ENCODE data around the gene GPX1. TPM values are rescaled to one million over a fixed set of nuclear protein-coding genes. Genes with fewer than 3 reads are reported as not detected.
A peak's percentile ranks its signal among the peaks of the same experiment; 100 is the strongest.
"Not testable (repeated sequence)": the region's sequence is repeated elsewhere in the genome, so short reads cannot be mapped to it uniquely, and the experiment has no call there.

Gene GPX1
- total RNA-seq, 1 donor from 2014 or later: 633 TPM

DNA sequence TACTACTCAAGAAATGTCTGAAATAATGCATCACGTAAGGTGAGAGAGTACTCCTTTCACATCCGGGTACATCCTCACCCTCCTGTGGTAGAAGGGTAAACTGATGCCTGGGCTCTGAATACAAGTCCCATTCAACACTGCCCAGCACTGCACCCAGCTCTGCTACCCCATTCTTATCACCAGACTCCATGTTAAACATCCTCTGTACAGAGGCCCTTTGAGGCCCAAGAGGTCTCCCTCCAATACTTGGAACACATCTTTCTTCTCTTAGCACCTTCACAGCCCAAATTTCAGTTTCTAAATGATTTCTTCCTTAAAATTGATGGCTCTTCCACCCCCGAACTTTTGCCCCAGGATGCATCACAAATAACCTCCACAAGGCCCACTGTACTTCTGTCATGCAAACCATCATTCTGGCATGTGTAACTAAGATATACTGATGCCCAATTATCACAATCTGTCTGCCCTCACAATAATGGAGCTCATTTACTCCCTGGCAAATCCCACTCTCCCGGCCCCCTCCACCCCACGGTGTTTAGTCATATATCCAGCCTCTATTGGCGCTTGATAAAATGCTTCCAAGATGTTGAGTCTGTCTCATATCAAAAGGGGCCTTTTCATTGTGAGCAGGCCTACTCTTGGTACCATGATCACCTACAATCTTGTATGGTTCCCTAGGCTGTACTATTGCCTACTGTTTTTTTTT is 12.6 kb upstream of the GPX1 start:
- Histone ChIP-seq H3K4me3 (ENCODE audit: low read depth, low read length) (no peak overlapping the region), H3K27me3 (ENCODE audit: control insufficient read depth, insufficient read depth, low read length) (no peaks in the 10 kb centered on the region), H3K36me3 (ENCODE audit: control insufficient read depth, insufficient read depth, low read length) (peaks cover 23% of the 10 kb centered on the region)
- no peak for FAIRE-seq
- TF ChIP-seq, protein P1, sequence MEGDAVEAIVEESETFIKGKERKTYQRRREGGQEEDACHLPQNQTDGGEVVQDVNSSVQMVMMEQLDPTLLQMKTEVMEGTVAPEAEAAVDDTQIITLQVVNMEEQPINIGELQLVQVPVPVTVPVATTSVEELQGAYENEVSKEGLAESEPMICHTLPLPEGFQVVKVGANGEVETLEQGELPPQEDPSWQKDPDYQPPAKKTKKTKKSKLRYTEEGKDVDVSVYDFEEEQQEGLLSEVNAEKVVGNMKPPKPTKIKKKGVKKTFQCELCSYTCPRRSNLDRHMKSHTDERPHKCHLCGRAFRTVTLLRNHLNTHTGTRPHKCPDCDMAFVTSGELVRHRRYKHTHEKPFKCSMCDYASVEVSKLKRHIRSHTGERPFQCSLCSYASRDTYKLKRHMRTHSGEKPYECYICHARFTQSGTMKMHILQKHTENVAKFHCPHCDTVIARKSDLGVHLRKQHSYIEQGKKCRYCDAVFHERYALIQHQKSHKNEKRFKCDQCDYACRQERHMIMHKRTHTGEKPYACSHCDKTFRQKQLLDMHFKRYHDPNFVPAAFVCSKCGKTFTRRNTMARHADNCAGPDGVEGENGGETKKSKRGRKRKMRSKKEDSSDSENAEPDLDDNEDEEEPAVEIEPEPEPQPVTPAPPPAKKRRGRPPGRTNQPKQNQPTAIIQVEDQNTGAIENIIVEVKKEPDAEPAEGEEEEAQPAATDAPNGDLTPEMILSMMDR (IDR thresholded peaks at IDR 0.05; ENCODE audit: insufficient read depth, low read length, severe bottlenecking): no peak
- no peak for DNase-seq (ENCODE audit: low read depth)

DNA sequence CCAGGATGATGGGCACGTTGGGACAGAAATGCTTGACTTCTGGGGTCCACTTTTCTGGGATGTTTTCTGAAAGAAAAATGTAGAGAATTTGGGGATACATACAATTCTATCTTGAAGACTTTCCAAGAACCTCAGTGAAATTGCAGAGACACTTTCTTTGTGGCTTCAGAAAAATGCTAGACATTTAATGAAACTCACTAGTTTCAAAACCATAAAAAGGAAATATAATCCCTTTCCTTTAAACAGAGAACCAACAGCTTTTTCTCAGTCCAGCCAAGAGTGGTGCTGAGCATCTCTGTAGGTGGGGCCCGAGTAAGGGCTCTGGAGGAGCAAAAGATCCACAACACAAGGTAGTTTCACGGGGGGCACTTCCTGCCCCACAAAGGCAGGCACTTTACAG is 4.4 kb upstream of the GPX1 start:
- H3K27me3 ChIP-seq (ENCODE audit: control insufficient read depth, insufficient read depth, low read length): no peaks in the 10 kb centered on the region
- H3K4me3 ChIP-seq (ENCODE audit: low read depth, low read length): no peak overlapping the region
- no peak for DNase-seq (ENCODE audit: low read depth)
- no peak for FAIRE-seq
- TF ChIP-seq, protein P1 (IDR thresholded peaks at IDR 0.05; ENCODE audit: insufficient read depth, low read length, severe bottlenecking): no peak
- peaks cover 23% of the 10 kb centered on the region for H3K36me3 ChIP-seq (ENCODE audit: control insufficient read depth, insufficient read depth, low read length)

GRCh38 chr3:49359623-49360022 is 1.5 kb upstream of the GPX1 start:
- Histone ChIP-seq H3K36me3 (ENCODE audit: control insufficient read depth, insufficient read depth, low read length) (peaks cover 20% of the 10 kb centered on the region), H3K4me3 (ENCODE audit: low read depth, low read length) (no peak overlapping the region), H3K27me3 (ENCODE audit: control insufficient read depth, insufficient read depth, low read length) (no peaks in the 10 kb centered on the region)
- TF ChIP-seq, protein P1 (IDR thresholded peaks at IDR 0.05; ENCODE audit: insufficient read depth, low read length, severe bottlenecking): no peak
- no peak for FAIRE-seq
- DNase-seq (ENCODE audit: low read depth): peak; percentile 46

GRCh38 chr3:49358884-49359225 is 702 bp upstream of the GPX1 start:
- Histone ChIP-seq H3K36me3 (ENCODE audit: control insufficient read depth, insufficient read depth, low read length) (peaks cover 20% of the 10 kb centered on the region), H3K4me3 (ENCODE audit: low read depth, low read length) (peak overlapping the region; percentile 68), H3K27me3 (ENCODE audit: control insufficient read depth, insufficient read depth, low read length) (no peaks in the 10 kb centered on the region)
- TF ChIP-seq, protein P1 (IDR thresholded peaks at IDR 0.05; ENCODE audit: insufficient read depth, low read length, severe bottlenecking): no peak
- FAIRE-seq (no peak), DNase-seq (ENCODE audit: low read depth) (no peak)

DNA sequence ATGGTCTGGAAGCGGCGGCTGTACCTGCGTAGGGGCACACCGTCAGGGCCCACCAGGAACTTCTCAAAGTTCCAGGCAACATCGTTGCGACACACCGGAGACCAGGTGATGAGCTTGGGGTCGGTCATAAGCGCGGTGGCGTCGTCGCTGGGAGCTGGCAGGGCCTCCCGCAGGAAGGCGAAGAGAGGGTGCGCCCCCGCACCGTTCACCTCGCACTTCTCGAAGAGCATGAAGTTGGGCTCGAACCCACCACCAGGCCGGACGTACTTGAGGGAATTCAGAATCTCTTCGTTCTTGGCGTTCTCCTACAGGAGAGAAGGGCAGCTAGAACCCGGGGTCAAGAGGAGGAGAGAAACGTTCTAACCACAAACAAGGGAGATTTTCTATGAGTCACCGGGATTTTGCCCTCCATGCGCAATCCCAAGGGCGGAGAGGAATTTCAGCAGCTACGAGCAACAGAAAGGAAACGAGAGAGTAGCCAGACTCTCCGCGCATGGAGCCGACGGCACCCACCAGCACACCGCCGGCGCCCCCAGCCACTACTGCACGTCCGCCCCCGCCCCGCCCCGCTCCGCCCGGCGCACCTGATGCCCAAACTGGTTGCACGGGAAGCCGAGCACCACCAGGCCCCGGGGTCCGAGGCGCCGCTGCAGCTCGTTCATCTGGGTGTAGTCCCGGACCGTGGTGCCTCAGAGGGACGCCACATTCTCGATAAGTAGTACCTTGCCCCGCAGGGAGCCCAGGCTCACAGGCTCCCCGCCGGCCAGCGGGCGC is 523 bp downstream of the GPX1 start:
- H3K4me3 ChIP-seq (ENCODE audit: low read depth, low read length): peak overlapping the region; percentile 68
- DNase-seq (ENCODE audit: low read depth): peak; percentile 85
- FAIRE-seq; H3K27me3 ChIP-seq (ENCODE audit: control insufficient read depth, insufficient read depth, low read length): not testable (repeated sequence)
- peaks cover 15% of the 10 kb centered on the region for H3K36me3 ChIP-seq (ENCODE audit: control insufficient read depth, insufficient read depth, low read length)

GRCh38 chr3:49357095-49357442 is 1.1 kb downstream of the GPX1 start:
- DNase-seq (ENCODE audit: low read depth); H3K27me3 ChIP-seq (ENCODE audit: control insufficient read depth, insufficient read depth, low read length); FAIRE-seq: not testable (repeated sequence)
- Histone ChIP-seq H3K4me3 (ENCODE audit: low read depth, low read length) (peak overlapping the region; percentile 68), H3K36me3 (ENCODE audit: control insufficient read depth, insufficient read depth, low read length) (peaks cover 12% of the 10 kb centered on the region)

Data from bronchial epithelial cell (primary cell).